Measurements from ENCODE around the gene USP47.

- TF ChIP-seq, protein P1, sequence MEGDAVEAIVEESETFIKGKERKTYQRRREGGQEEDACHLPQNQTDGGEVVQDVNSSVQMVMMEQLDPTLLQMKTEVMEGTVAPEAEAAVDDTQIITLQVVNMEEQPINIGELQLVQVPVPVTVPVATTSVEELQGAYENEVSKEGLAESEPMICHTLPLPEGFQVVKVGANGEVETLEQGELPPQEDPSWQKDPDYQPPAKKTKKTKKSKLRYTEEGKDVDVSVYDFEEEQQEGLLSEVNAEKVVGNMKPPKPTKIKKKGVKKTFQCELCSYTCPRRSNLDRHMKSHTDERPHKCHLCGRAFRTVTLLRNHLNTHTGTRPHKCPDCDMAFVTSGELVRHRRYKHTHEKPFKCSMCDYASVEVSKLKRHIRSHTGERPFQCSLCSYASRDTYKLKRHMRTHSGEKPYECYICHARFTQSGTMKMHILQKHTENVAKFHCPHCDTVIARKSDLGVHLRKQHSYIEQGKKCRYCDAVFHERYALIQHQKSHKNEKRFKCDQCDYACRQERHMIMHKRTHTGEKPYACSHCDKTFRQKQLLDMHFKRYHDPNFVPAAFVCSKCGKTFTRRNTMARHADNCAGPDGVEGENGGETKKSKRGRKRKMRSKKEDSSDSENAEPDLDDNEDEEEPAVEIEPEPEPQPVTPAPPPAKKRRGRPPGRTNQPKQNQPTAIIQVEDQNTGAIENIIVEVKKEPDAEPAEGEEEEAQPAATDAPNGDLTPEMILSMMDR (IDR thresholded peaks at IDR 0.05), result no peak
- no peak for TF ChIP-seq ZFX (IDR thresholded peaks at IDR 0.05; ENCODE audit: borderline replicate concordance)
Measured at GRCh38 chr11:11864803-11865202, 23.0 kb downstream of the USP47 start.

Measured in 22Rv1 (cell line).